Kasumi-1 (cell line): ENCODE data around the gene PSMB2.

ENCODE experiments used
- DNase-seq, 2 experiments: peaks; one replicate each; lab custom pipeline; 2025; lab: John Stamatoyannopoulos, UW

The PSMB2 gene

GRCh38 chr1:35572296-35572695 lies 69.0 kb downstream of the PSMB2 start:
- DNase-seq: no peak

- no peak for DNase-seq
Measured at GRCh38 chr1:35571263-35571662, 70.1 kb downstream of the PSMB2 start.

- DNase-seq: no peak
Measured at GRCh38 chr1:35570589-35571137, 70.7 kb downstream of the PSMB2 start.

GRCh38 chr1:35569936-35570335 lies 71.4 kb downstream of the PSMB2 start:
- no peak for DNase-seq

GRCh38 chr1:35568975-35569395 lies 72.3 kb downstream of the PSMB2 start:
- peak; percentile 82 to 85 for DNase-seq

- no peak for DNase-seq
Measured at GRCh38 chr1:35567947-35568558, 73.3 kb downstream of the PSMB2 start.

GRCh38 chr1:35565742-35566133 lies 75.6 kb downstream of the PSMB2 start:
- no peak for DNase-seq

GRCh38 chr1:35564884-35565741 lies 76.2 kb downstream of the PSMB2 start:
- DNase-seq: no peak

GRCh38 chr1:35564037-35564883 lies 77.1 kb downstream of the PSMB2 start:
- peak; percentile 76 to 84 for DNase-seq

- peak in 1 of 2 experiments; percentile 27 for DNase-seq
Measured at GRCh38 chr1:35563166-35563565, 78.2 kb downstream of the PSMB2 start.

- no peak for DNase-seq
Measured at GRCh38 chr1:35561972-35562680, 79.2 kb downstream of the PSMB2 start.

- no peak for DNase-seq
Measured at GRCh38 chr1:35561297-35561971, 79.9 kb downstream of the PSMB2 start.

GRCh38 chr1:35560256-35561225 lies 80.8 kb downstream of the PSMB2 start:
- no peak for DNase-seq

GRCh38 chr1:35559317-35559944 lies 81.9 kb downstream of the PSMB2 start:
- DNase-seq: no peak

GRCh38 chr1:35558374-35559316 lies 82.7 kb downstream of the PSMB2 start:
- no peak for DNase-seq

GRCh38 chr1:35557611-35558373 lies 83.5 kb downstream of the PSMB2 start, which contains the start of gene NCDN:
Gene NCDN, plus strand, starts transcription at chr1:35557799. Its CDS starts 392 bp downstream, at chr1:35558191.
- peak; percentile 95 to 96 for DNase-seq

- DNase-seq: peak; percentile 84 to 86
Measured at GRCh38 chr1:35557118-35557610, 84.2 kb downstream of the PSMB2 start, which contains the start of gene KIAA0319L. Gene KIAA0319L, minus strand, starts transcription at chr1:35557403. Its CDS starts 2,912 bp downstream, at chr1:35554491.
